Esophagus squamous epithelium (tissue), 4 donors: ENCODE results near the gene CEP164.

Source experiments
- CTCF ChIP-seq, 6 experiments: fragments of 450-650 bp in 4 of 6; fragments of 200-600 bp in 2 of 6; sonication (generic) in 2 of 6; IDR thresholded peaks; one replicate each; pipeline ENCODE4 v1.5.1; 2016 to 2019; ENCODE audit warnings: antibody characterized with exemption in 6 of 6, mild to moderate bottlenecking in 4 of 6, moderate library complexity in 4 of 6
- POLR2A ChIP-seq, 4 donors: fragments of 450-650 bp; IDR thresholded peaks; one replicate each; pipeline ENCODE4 v1.6.1; 2017; ENCODE audit warnings: antibody characterized with exemption in 4 of 4, mild to moderate bottlenecking in 4 of 4, moderate library complexity in 3 of 4

GRCh38 chr11:117292616-117293015, 35.0 kb upstream of the CEP164 start:
- TF ChIP-seq CTCF (IDR thresholded peaks at IDR 0.05) (no peak), POLR2A (IDR thresholded peaks at IDR 0.05) (no peak)
